Upper lobe of left lung (tissue), 6 donors: ENCODE data around the gene BCAS3. TPM values are rescaled to one million over a fixed set of nuclear protein-coding genes. Genes with fewer than 3 reads are reported as not detected.

ENCODE experiments used
- ATAC-seq, 2 donors: fragments of 200-7000 bp; cut with Tn5 transposase; one replicate each; pipeline ENCODE4 v1.9.1; 2022; ENCODE audit warnings: mild to moderate bottlenecking in 2 of 2, moderate library complexity in 2 of 2; ENCODE audit not compliant: low FRiP score in 2 of 2
- DNase-seq, 2 donors: peaks; one replicate each; pipeline ENCODE4 v3.0.0-alpha.2; 2019 to 2020
- H3K27ac ChIP-seq, 4 donors: fragments of 200-600 bp; sonication (generic); one replicate each; pipeline ENCODE4 v1.5.1; 2016 to 2019
- H3K27me3 ChIP-seq, 4 donors: fragments of 200-600 bp; sonication (generic); one replicate each; pipeline ENCODE4 v1.5.1; 2017 to 2019
- H3K36me3 ChIP-seq, 4 donors: fragments of 200-600 bp; sonication (generic); one replicate each; pipeline ENCODE4 v1.5.1; 2016 to 2019
- H3K4me1 ChIP-seq, 4 donors: fragments of 200-600 bp; sonication (generic); one replicate each; pipeline ENCODE4 v1.5.1; 2018 to 2019
- H3K4me3 ChIP-seq, 4 donors: fragments of 200-600 bp; sonication (generic); one replicate each; pipeline ENCODE4 v1.5.1; 2017 to 2019; ENCODE audit warnings: mild to moderate bottlenecking in 2 of 4, moderate library complexity in 1 of 4
- H3K9me3 ChIP-seq, 4 donors: fragments of 200-600 bp; sonication (generic); one replicate each; pipeline ENCODE4 v1.5.1; 2018 to 2019
- CTCF ChIP-seq, 6 experiments: fragments of 450-650 bp in 4 of 6; fragments of 200-600 bp in 2 of 6; sonication (generic) in 2 of 6; IDR thresholded peaks; one replicate each; pipeline ENCODE4 v1.5.1; 2016 to 2019; ENCODE audit warnings: antibody characterized with exemption in 6 of 6
- EP300 ChIP-seq, 4 donors: sonication (generic); formaldehyde crosslinking; IDR thresholded peaks; one replicate each; pipeline ENCODE4 v1.5.1; 2017; ENCODE audit warnings: antibody characterized with exemption in 4 of 4, control low read depth in 2 of 4
- POLR2A ChIP-seq, 4 donors: fragments of 450-650 bp; IDR thresholded peaks; one replicate each; pipeline ENCODE4 v1.5.1; 2016 to 2017; ENCODE audit warnings: antibody characterized with exemption in 4 of 4, mild to moderate bottlenecking in 2 of 4
- POLR2AphosphoS5 ChIP-seq, 2 donors: sonication (generic); formaldehyde crosslinking; IDR thresholded peaks; one replicate each; pipeline ENCODE4 v1.5.1; 2017; ENCODE audit warnings: antibody characterized with exemption in 2 of 2
- WGBS, 2 donors: methylation state at CpG; one replicate each; pipeline ENCODE4 v1.1.5; 2017 to 2018; 5-methylcytosine and 5-hydroxymethylcytosine counted together
- total RNA-seq, 6 donors: library from RNA; depleted of rRNA in 4 of 6; stranded (reverse); fragments of >200 nt in 4 of 6; gene quantifications; one replicate each; pipeline versions ENCODE4 v1.1.0 to v1.2.1, GENCODE V29; 2016 to 2021
- donor health status: DM: no; HTN: no; CAD: no; lungs with moderate emphysema.
- donor health status: DM: no; HTN: yes; CAD: no; lungs with severe emphysema.

BCAS3 gene
- total RNA-seq, 6 donors from 2014 or later = 20.1 to 111 (median 37.0) TPM

DNA sequence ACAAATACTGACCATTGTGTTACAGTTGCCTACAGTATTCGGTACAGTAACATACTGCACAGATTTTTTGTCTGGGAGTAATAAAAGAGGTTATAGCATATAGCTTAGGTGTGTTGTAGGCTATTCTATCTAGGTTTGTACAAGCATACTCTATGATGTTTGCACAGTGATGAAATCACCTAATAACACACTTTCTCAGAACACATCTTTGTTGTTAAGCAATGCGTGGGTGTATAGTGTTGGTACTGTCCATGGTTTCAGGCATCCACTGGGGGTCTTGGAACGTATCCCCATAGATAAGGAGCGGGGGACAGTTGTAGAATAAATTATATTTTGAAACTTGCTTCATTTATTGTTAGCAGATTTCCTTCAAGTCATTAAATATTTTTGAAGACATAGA is 428.7 kb downstream of the BCAS3 start:
- Histone ChIP-seq H3K9me3 (no peaks in the 10 kb centered on the region), H3K4me1 (peaks cover 0 to 3% (median 0%) of the 10 kb centered on the region in 4 donors), H3K4me3 (no peak overlapping the region), H3K27me3 (no peaks in the 10 kb centered on the region), H3K27ac (no peak overlapping the region), H3K36me3 (no peaks in the 10 kb centered on the region)
- no peak for TF ChIP-seq EP300 (IDR thresholded peaks at IDR 0.05)
- TF ChIP-seq CTCF (IDR thresholded peaks at IDR 0.05) = no peak
- TF ChIP-seq POLR2AphosphoS5 (IDR thresholded peaks at IDR 0.05) = no peak
- no peak for TF ChIP-seq POLR2A (IDR thresholded peaks at IDR 0.05)
- DNase-seq (no peak), ATAC-seq (no peak)
- WGBS, 2 donors = 83% methylated on average over 4 of the region's 4 CpGs

GRCh38 chr17:61116577-61116976 is 438.9 kb downstream of the BCAS3 start:
- WGBS, 2 donors = 92 to 100% methylated on average over 1 of the region's 1 CpG

GRCh38 chr17:61117983-61118382 is 440.3 kb downstream of the BCAS3 start:
- WGBS, 2 donors = 90 to 94% methylated on average over 4 of the region's 4 CpGs
- Histone ChIP-seq H3K36me3 (no peaks in the 10 kb centered on the region), H3K27me3 (no peaks in the 10 kb centered on the region), H3K9me3 (peaks cover 0 to 6% (median 4%) of the 10 kb centered on the region in 4 donors), H3K4me3 (no peak overlapping the region), H3K4me1 (no peaks in the 10 kb centered on the region), H3K27ac (no peak overlapping the region)
- TF ChIP-seq POLR2AphosphoS5 (IDR thresholded peaks at IDR 0.05) (no peak), POLR2A (IDR thresholded peaks at IDR 0.05) (no peak), CTCF (IDR thresholded peaks at IDR 0.05) (no peak), EP300 (IDR thresholded peaks at IDR 0.05) (no peak)
- ATAC-seq (no peak), DNase-seq (no peak)

More at GRCh38 chr17:61116577-61116976, 438.9 kb downstream of the BCAS3 start:
- H3K36me3 ChIP-seq = no peaks in the 10 kb centered on the region
- no peak overlapping the region for H3K4me3 ChIP-seq
- H3K27ac ChIP-seq = no peak overlapping the region
- H3K9me3 ChIP-seq = peaks cover 0 to 6% (median 4%) of the 10 kb centered on the region in 4 donors
- DNase-seq (no peak), ATAC-seq (no peak)
- no peak for TF ChIP-seq CTCF (IDR thresholded peaks at IDR 0.05)
- TF ChIP-seq EP300 (IDR thresholded peaks at IDR 0.05) = no peak
- no peak for TF ChIP-seq POLR2A (IDR thresholded peaks at IDR 0.05)
- TF ChIP-seq POLR2AphosphoS5 (IDR thresholded peaks at IDR 0.05) = no peak
- H3K27me3 ChIP-seq = no peaks in the 10 kb centered on the region
- H3K4me1 ChIP-seq = no peaks in the 10 kb centered on the region

DNA sequence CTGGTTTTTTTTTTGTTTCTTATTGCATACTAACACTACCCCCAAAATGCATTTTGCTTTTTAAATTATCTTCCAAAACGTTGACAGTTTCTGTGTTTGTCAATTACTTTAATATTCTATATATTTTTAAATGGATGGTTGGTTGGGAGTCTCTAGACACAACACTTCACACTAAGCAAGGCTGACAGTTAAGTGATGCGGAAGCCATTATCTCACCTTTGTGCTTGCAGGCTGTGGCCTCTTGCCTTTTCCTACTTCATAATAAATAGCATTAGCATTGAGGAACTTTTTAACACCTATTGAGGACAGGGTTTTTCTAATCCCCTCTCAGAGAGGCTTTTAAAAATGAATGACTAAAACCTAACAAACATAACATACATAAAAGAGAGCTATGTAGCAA is 441.2 kb downstream of the BCAS3 start:
- Histone ChIP-seq H3K27me3 (no peaks in the 10 kb centered on the region), H3K4me1 (no peaks in the 10 kb centered on the region), H3K27ac (no peak overlapping the region), H3K36me3 (no peaks in the 10 kb centered on the region), H3K4me3 (no peak overlapping the region), H3K9me3 (peaks cover 0 to 6% (median 4%) of the 10 kb centered on the region in 4 donors)
- TF ChIP-seq EP300 (IDR thresholded peaks at IDR 0.05) (no peak), POLR2AphosphoS5 (IDR thresholded peaks at IDR 0.05) (no peak), CTCF (IDR thresholded peaks at IDR 0.05) (no peak), POLR2A (IDR thresholded peaks at IDR 0.05) (no peak)
- WGBS, 2 donors = 91 to 92% methylated on average over 2 of the region's 2 CpGs
- DNase-seq = no peak
- ATAC-seq = no peak

- TF ChIP-seq CTCF (IDR thresholded peaks at IDR 0.05) = no peak
- no peak for TF ChIP-seq POLR2AphosphoS5 (IDR thresholded peaks at IDR 0.05)
- ATAC-seq (no peak), DNase-seq (no peak)
- H3K4me3 ChIP-seq = no peak overlapping the region
- H3K27me3 ChIP-seq = no peaks in the 10 kb centered on the region
- H3K4me1 ChIP-seq = peaks cover 0 to 6% (median 0%) of the 10 kb centered on the region in 4 donors
- H3K36me3 ChIP-seq = no peaks in the 10 kb centered on the region
- WGBS, 2 donors = 72 to 82% methylated on average over 2 of the region's 2 CpGs
- no peak overlapping the region for H3K27ac ChIP-seq
- no peaks in the 10 kb centered on the region for H3K9me3 ChIP-seq
Observed at GRCh38 chr17:61122326-61122913, 444.8 kb downstream of the BCAS3 start.
